Osteoblast (primary cell): Measurements from ENCODE around the gene ADNP2. TPM values are rescaled to one million over a fixed set of nuclear protein-coding genes. Genes with fewer than 3 reads are reported as not detected.

ENCODE experiments used
- DNase-seq: peaks from one replicate; pipeline ENCODE4 v3.0.0; 2011; ENCODE audit warnings: low spot score, mixed read lengths; ENCODE audit not compliant: insufficient read length; ENCODE audit errors: missing footprints
- H2AFZ ChIP-seq: 2 replicates; pipeline ENCODE4 v1.6.0; 2011; ENCODE audit warnings: mild to moderate bottlenecking, low read length
- H3K27ac ChIP-seq: 2 replicates; pipeline ENCODE4 v1.5.1; 2011; ENCODE audit warnings: mild to moderate bottlenecking, low read depth, low read length, moderate library complexity
- H3K27me3 ChIP-seq: 2 replicates; pipeline ENCODE4 v1.6.0; 2012; ENCODE audit warnings: mild to moderate bottlenecking, control low read depth, inconsistent platforms, low read length, moderate library complexity; ENCODE audit not compliant: insufficient read depth
- H3K36me3 ChIP-seq: 2 replicates; pipeline ENCODE4 v1.5.1; 2011; ENCODE audit warnings: mild to moderate bottlenecking, low read length, control low read depth, moderate library complexity; ENCODE audit not compliant: insufficient read depth
- H3K4me1 ChIP-seq: 2 replicates; pipeline ENCODE4 v1.5.1; 2011; ENCODE audit warnings: mild to moderate bottlenecking, low read length, control low read depth, moderate library complexity; ENCODE audit not compliant: insufficient read depth
- H3K4me2 ChIP-seq: 2 replicates; pipeline ENCODE4 v1.6.0; 2011; ENCODE audit warnings: mild to moderate bottlenecking, low read length; ENCODE audit not compliant: insufficient read depth
- H3K4me3 ChIP-seq: fragments of 200-600 bp; sonication (generic); 3 replicates; pipeline ENCODE4 v1.5.1; 2012; ENCODE audit warnings: mild to moderate bottlenecking, low read length, inconsistent platforms; ENCODE audit not compliant: insufficient read depth
- H3K79me2 ChIP-seq: 2 replicates; pipeline ENCODE4 v1.6.0; 2012; ENCODE audit warnings: mild to moderate bottlenecking, low read length, control low read depth, inconsistent platforms; ENCODE audit not compliant: insufficient read depth
- H3K9me3 ChIP-seq: 2 replicates; pipeline ENCODE4 v1.5.1; 2011; ENCODE audit warnings: low read depth, low read length, control low read depth
- H4K20me1 ChIP-seq: 2 replicates; pipeline ENCODE4 v1.6.0; 2012; ENCODE audit warnings: mild to moderate bottlenecking, low read length, control low read depth; ENCODE audit not compliant: insufficient read depth
- CTCF ChIP-seq: IDR thresholded peaks from 2 replicates; pipeline ENCODE4 v1.5.1; 2011; ENCODE audit warnings: mild to moderate bottlenecking, low read depth, low read length, moderate library complexity; ENCODE audit errors: extremely low read depth
- total RNA-seq: library from RNA; depleted of rRNA; stranded (reverse); fragments of >200 nt; gene quantifications from 2 replicates; pipeline ENCODE4 v1.2.3, GENCODE V29; 2012

Gene ADNP2
- total RNA-seq, 1 donor = 22.1 TPM

GRCh38 chr18:80137976-80138375 lies 28.9 kb downstream of the ADNP2 start:
- H3K27ac ChIP-seq = no peak overlapping the region
- peaks cover 3% of the 10 kb centered on the region for H4K20me1 ChIP-seq
- no peaks in the 10 kb centered on the region for H3K27me3 ChIP-seq
- no peaks in the 10 kb centered on the region for H3K9me3 ChIP-seq
- peaks cover 63% of the 10 kb centered on the region for H3K36me3 ChIP-seq
- no peaks in the 10 kb centered on the region for H3K4me1 ChIP-seq
- peaks cover 24% of the 10 kb centered on the region for H3K79me2 ChIP-seq
- no peak for TF ChIP-seq CTCF
- no peak overlapping the region for H3K4me2 ChIP-seq
- no peak overlapping the region for H3K4me3 ChIP-seq
- H2AFZ ChIP-seq = no peak overlapping the region
- DNase-seq = no peak

GRCh38 chr18:80140455-80140985 lies 31.5 kb downstream of the ADNP2 start:
- no peak for TF ChIP-seq CTCF
- Histone ChIP-seq H3K36me3 (peaks cover 44% of the 10 kb centered on the region), H3K27me3 (no peaks in the 10 kb centered on the region), H3K4me2 (no peak overlapping the region), H3K79me2 (peaks cover 6% of the 10 kb centered on the region), H3K27ac (no peak overlapping the region), H2AFZ (no peak overlapping the region), H3K4me1 (no peaks in the 10 kb centered on the region), H4K20me1 (no peaks in the 10 kb centered on the region), H3K4me3 (no peak overlapping the region), H3K9me3 (no peaks in the 10 kb centered on the region)
- DNase-seq = no peak

GRCh38 chr18:80143881-80144280 lies 34.8 kb downstream of the ADNP2 start:
- Histone ChIP-seq H3K27ac (no peak overlapping the region), H3K4me3 (no peak overlapping the region), H3K9me3 (no peaks in the 10 kb centered on the region), H3K4me1 (peaks cover 6% of the 10 kb centered on the region), H4K20me1 (no peaks in the 10 kb centered on the region), H3K36me3 (peaks cover 14% of the 10 kb centered on the region), H3K27me3 (no peaks in the 10 kb centered on the region), H2AFZ (no peak overlapping the region), H3K4me2 (no peak overlapping the region), H3K79me2 (peaks cover 6% of the 10 kb centered on the region)
- no peak for DNase-seq
- TF ChIP-seq CTCF = no peak

GRCh38 chr18:80145196-80145804 lies 36.2 kb downstream of the ADNP2 start:
- Histone ChIP-seq H3K9me3 (no peaks in the 10 kb centered on the region), H3K4me1 (peaks cover 8% of the 10 kb centered on the region), H3K27ac (no peak overlapping the region), H4K20me1 (no peaks in the 10 kb centered on the region), H3K79me2 (peaks cover 2% of the 10 kb centered on the region), H2AFZ (no peak overlapping the region), H3K27me3 (no peaks in the 10 kb centered on the region), H3K4me3 (no peak overlapping the region), H3K4me2 (no peak overlapping the region), H3K36me3 (peaks cover 4% of the 10 kb centered on the region)
- no peak for DNase-seq
- TF ChIP-seq CTCF = no peak
